HEK293T (cell line): ENCODE measurements around the gene SRI.

Experiments used
- ARNT ChIP-seq: fragments of 450-650 bp; IDR thresholded peaks from 2 replicates; pipeline ENCODE4 v1.6.1; 2017; ENCODE audit warnings: mild to moderate bottlenecking
- FOXM1 ChIP-seq: fragments of 450-650 bp; IDR thresholded peaks from 2 replicates; pipeline ENCODE4 v1.6.1; 2017; ENCODE audit warnings: mild to moderate bottlenecking, borderline replicate concordance
- LEF1 ChIP-seq: fragments of 450-650 bp; IDR thresholded peaks from 2 replicates; pipeline ENCODE4 v1.6.1; 2017; ENCODE audit warnings: mild to moderate bottlenecking, borderline replicate concordance
- TARDBP ChIP-seq: fragments of 450-650 bp; IDR thresholded peaks from 2 replicates; pipeline ENCODE4 v1.6.1; 2016

GRCh38 chr7:88200789-88201188 lies 19.0 kb downstream of the SRI start:
- TF ChIP-seq FOXM1 (no peak), TARDBP (no peak), ARNT (no peak), LEF1 (no peak)
